Fibroblast of villous mesenchyme (primary cell): Measurements from ENCODE around the gene CDC20. TPM values are rescaled to one million over a fixed set of nuclear protein-coding genes. Genes with fewer than 3 reads are reported as not detected.

Source experiments
- DNase-seq: peaks from one replicate; pipeline ENCODE4 v3.0.0-alpha.2; 2010; ENCODE audit warnings: low read depth
- H3K4me3 ChIP-seq: 2 replicates; pipeline ENCODE4 v1.5.1; 2011; ENCODE audit warnings: low read depth, mild to moderate bottlenecking, low read length
- total RNA-seq: library from RNA; depleted of rRNA; stranded (reverse); fragments of >200 nt; gene quantifications from 2 replicates; pipeline ENCODE4 v1.2.3, GENCODE V29; 2012
- TF ChIP-seq, protein P1 (sequence below): IDR thresholded peaks from 2 replicates; pipeline ENCODE4 v1.5.1; 2012; ENCODE audit warnings: low read depth, mild to moderate bottlenecking, low read length; ENCODE audit not compliant: insufficient read depth

Gene CDC20
- total RNA-seq, 1 donor, result 51.8 TPM

DNA sequence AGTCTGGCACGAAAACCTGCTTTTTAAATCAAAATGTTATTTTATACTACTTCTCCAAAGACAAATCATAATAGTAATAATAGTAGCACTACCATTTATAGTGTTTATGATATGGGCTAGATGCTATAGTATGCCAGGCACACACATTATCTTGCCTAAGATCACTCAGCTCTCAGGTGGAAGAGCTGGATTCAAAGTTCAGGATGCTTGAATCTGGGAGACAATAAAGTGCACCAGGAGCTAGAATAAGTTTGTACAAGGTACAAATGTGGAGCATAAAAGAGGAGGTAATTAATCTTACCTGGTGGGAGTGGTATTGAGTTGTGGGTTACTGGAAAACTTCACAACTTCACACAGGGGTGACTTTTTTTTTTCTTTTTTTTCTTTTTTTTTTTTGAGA, 19.1 kb downstream of the CDC20 start:
- H3K4me3 ChIP-seq, result no peak overlapping the region
- TF ChIP-seq, protein P1, sequence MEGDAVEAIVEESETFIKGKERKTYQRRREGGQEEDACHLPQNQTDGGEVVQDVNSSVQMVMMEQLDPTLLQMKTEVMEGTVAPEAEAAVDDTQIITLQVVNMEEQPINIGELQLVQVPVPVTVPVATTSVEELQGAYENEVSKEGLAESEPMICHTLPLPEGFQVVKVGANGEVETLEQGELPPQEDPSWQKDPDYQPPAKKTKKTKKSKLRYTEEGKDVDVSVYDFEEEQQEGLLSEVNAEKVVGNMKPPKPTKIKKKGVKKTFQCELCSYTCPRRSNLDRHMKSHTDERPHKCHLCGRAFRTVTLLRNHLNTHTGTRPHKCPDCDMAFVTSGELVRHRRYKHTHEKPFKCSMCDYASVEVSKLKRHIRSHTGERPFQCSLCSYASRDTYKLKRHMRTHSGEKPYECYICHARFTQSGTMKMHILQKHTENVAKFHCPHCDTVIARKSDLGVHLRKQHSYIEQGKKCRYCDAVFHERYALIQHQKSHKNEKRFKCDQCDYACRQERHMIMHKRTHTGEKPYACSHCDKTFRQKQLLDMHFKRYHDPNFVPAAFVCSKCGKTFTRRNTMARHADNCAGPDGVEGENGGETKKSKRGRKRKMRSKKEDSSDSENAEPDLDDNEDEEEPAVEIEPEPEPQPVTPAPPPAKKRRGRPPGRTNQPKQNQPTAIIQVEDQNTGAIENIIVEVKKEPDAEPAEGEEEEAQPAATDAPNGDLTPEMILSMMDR, result no peak
- DNase-seq, result no peak

DNA sequence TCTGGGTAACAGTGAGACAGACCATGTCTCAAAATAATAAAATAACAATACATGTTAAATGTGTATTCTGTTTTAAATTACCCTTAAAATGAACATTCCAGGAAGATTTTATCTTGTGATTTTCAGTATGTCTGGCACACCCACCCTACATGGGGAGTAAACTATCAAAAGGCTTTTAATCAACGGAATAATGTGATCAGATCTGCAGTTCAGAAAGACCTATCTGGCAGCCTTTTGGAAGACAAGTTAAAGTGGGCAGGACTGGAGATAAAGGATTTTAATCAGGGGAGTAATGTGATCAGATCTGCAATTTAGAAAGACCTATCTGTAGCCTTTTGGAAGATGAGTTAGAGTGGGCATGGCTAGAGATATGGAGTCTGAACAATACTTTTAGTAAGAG, 20.7 kb downstream of the CDC20 start:
- TF ChIP-seq, protein P1, result no peak
- no peak overlapping the region for H3K4me3 ChIP-seq

GRCh38 chr1:43381612-43382011, 22.8 kb downstream of the CDC20 start:
- TF ChIP-seq, protein P1, result no peak
- no peak for DNase-seq
- no peak overlapping the region for H3K4me3 ChIP-seq

More for the DNA sequence above, 20.7 kb downstream of the CDC20 start:
- no peak for DNase-seq

GRCh38 chr1:43382027-43382779, 23.4 kb downstream of the CDC20 start:
- DNase-seq, result no peak
- TF ChIP-seq, protein P1, result no peak
- H3K4me3 ChIP-seq, result no peak overlapping the region

- TF ChIP-seq, protein P1, result no peak
- no peak for DNase-seq
- H3K4me3 ChIP-seq, result no peak overlapping the region
Measured at GRCh38 chr1:43383449-43383848, 24.7 kb downstream of the CDC20 start.

DNA sequence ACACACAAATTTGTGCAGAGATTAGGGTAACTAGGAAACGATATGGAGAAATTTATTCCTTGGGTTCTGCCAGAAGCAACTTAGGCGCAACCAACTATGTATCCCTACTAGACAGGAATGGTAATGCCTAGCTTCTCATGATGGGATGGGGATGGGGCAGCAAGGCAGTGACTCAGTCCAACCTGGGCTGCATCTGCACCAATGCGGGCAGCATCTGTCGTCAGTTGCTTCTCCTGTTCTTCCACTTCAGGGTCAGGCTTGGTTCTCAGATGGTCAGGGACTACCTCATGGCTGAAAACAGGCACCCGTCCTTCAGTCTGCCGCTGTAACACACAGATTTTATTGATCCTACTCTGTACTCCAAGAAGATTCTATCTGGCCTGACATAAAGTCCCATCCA, 27.9 kb downstream of the CDC20 start:
- no peak overlapping the region for H3K4me3 ChIP-seq
- TF ChIP-seq, protein P1, result no peak
- DNase-seq, result no peak
